ENCODE results near the gene DNAH7.

Gene DNAH7

DNA sequence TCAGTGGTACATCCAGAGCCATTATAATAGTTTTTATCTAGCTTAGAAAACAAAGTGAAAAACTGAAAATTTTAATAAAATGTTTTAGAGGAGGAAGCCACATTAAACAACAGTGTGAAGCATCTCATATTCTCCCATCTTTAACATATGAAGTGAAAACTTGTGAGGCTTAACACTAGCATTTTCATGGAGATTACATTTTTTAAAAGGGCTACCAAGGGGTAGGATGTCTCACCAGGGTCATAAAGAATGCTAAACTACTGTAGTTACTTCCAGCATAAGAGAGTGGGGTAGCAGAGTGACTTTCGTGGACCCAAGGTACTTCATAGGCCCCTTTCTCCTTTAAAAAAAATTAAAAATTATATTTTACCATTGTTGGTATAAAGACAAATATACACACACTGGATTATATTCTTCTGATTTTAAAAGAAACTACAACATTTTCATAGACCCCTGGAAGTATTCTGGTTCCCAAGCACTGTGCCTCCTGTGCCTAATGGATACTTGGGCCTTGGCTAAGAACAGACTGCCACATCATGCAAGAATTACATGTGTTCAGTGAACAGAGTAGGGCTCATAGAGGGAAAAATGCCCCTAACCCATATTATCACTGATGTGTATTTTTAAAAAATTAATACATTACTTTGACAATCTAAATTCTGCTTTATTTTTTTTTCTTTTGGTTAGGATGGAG lies 263.2 kb downstream of the DNAH7 start:
- no peak for DNase-seq (ENCODE audit: low read depth)

DNA sequence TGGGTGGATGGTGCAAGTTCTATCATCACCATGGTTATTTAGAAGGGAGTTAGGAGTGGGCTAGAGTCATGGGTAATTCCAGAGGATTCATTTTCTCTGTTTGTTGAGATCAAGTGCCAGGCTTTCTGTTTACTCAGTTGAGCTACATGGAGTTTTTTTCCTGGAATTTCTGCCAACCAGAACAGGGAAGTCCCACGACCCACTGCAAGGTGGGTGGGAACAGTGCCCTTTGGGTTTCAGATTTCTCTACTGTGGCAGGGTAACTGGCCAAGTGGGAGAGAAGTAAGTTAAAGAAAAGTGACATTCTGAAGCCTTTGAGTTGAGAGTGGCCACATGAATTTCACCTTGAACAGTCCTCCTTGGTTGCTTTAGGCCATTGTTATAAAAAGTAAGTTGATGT lies 272.8 kb downstream of the DNAH7 start:
- no peak for DNase-seq (ENCODE audit: low read depth)

DNA sequence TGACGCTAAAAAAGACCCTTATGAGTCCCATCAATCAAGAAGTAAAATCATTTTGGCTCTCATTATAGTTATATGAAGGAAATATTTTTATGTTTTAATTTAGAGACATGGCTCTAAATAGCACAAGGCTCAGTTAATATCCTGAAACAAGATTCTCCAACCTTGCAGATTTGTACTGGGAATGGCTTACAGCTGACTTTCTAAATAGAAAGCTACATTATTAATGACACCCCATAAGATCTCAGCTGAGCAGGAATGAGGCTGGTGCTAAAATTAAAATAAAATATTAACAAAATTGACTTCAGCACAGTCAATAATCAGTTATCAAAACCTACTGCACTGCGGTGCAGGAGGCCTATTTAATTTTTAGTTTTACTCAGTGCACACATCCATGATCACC lies 274.8 kb downstream of the DNAH7 start:
- no peak for DNase-seq (ENCODE audit: low read depth)

DNA sequence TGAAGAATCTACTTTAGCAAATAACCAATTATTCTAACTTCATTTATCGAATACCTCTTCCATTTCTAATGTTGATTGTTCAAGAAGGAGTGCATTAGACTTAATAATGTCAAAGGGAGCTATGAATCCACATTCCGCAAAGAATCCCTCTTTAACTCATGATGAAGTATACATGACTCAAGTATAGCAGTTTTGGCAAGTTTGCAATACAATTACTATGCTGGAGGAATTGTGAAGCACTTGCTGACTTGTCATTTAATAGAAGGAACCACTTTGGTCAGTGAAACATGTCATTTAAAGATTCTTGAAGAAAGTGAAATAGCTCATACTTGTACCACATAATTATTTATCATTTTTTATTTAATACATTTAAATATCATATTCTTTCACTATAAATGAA lies 286.5 kb downstream of the DNAH7 start:
- DNase-seq (ENCODE audit: low read depth) = no peak

DNA sequence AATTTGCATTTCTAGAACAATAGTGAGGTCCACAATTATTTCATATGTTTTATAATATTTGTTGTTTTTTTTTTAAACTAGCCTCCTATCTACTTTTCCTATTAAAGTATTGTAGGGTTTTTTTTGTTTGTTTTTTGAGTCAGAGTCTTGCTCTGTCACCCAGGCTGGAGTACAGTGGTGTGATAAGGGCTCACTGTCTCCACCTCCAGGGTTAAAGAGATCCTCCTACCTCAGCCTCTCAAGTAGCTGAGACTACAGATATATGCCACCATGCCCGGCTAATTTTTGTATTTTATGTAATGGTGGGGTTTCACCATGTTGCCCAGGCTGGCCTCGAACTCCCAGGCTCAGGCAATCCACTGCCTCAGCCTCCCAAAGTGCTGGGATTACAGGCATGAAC lies 289.1 kb downstream of the DNAH7 start:
- DNase-seq (ENCODE audit: low read depth) = no peak

DNA sequence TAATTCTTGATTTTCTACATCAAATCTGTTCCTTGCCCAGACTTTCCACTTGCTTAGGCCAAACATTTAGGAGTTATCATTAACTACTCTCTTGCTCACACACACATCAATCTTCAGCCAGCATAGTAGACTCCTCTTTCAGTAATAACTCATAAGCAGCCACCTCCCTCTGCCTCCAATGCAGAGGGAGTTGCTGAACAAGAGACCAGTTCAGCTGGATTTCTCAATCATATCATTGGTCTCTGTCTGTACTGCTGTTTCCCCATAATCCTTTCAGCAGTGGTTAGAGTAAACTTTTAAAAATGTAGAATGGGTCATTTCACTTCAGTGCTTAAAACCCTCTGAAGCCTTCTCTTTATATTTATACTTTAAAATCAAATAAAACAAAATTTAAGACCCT lies 298.7 kb downstream of the DNAH7 start:
- no peak for DNase-seq (ENCODE audit: low read depth)

DNA sequence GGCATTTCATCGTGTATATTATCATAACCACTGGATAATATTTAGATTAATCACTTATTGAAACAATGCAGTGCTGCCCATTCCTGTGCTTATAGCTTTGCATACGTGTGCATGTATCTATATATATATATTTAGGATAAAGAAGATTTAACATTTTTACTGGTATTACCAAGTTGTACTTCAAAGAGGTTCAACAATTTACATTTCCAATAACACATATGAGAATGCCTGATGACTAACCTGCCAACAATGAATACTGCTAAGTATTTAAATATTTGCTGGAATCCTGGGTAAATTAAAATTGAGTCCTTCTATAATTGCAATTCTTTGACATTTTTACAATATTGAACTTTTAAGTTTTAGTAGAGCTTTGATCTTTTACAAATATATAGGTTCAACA lies 300.2 kb downstream of the DNAH7 start:
- DNase-seq (ENCODE audit: low read depth) = no peak

DNA sequence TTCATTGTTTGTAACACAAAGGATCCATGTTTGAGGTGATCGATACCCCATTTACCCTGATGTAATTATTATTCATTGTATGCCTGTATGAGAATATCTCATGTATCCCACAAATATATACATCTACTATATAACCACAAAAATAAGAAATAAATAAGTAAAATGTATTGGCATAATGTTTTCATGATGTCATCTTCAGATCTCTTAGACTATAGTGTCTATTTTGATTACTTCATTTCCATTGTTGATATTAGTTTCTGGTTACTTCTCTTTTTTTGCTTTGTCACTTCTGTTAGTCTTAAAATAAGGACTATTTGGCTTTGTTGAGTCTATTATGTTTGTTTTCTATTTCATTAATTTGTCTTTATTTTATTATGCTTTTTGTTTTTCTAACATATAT lies 301.9 kb downstream of the DNAH7 start:
- no peak for DNase-seq (ENCODE audit: low read depth)

DNA sequence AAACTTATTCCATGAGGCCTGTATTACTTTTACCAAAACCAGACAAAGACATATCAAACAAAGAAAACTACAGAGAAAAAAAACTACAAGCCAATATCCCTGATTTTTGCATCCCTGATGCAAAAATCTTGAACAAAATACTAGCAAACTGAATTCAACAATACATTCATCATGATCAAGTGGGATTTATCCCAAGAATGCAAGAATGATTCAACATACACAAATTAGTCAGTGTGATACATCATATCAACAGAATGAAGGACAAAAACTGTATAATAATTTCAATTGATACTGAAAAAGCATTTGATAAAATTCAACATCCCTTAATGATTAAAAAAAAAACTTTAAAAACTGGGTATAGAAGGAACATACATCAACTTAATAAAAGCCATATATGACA lies 304.8 kb downstream of the DNAH7 start:
- no peak for DNase-seq (ENCODE audit: low read depth)

DNA sequence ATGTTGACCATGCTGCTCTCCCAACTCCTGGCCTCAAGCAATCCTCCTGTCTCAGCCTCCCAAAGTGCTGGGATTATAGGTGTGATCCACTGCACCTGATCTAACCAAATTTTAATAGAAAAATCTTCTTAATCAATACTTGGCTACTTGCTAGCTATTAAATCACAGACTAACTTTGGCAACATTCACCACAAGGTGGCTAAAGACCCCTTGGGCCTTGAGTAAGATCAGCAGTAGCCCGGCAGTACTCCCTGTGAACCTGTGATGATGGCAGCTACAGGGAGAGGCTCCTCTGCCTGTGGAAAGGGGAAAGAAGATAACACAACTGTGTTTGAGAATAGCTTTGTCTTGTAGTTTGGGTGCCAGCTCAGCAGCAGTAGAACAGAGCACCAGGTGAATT lies 308.8 kb downstream of the DNAH7 start:
- no peak for DNase-seq (ENCODE audit: low read depth)

DNA sequence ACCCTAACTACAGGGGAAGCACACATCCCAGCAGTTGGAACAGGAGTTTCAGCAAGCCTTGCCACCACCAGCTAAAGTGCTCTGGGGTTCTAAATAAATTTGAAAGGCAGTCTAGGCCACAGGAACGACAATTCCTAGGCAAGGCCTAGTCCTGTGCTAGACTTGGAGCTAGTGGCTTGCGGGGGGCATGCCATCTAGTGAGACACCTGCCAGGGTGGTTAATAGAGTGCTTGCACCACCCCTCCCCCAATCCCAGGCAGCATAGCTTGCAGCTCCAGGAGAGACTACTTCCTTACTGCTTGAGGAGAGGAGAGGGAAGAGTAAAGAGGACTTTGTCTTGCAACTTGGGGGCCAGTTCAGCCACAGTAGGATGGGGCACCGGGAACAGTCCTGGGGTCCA lies 309.8 kb downstream of the DNAH7 start:
- DNase-seq (ENCODE audit: low read depth) = no peak

DNA sequence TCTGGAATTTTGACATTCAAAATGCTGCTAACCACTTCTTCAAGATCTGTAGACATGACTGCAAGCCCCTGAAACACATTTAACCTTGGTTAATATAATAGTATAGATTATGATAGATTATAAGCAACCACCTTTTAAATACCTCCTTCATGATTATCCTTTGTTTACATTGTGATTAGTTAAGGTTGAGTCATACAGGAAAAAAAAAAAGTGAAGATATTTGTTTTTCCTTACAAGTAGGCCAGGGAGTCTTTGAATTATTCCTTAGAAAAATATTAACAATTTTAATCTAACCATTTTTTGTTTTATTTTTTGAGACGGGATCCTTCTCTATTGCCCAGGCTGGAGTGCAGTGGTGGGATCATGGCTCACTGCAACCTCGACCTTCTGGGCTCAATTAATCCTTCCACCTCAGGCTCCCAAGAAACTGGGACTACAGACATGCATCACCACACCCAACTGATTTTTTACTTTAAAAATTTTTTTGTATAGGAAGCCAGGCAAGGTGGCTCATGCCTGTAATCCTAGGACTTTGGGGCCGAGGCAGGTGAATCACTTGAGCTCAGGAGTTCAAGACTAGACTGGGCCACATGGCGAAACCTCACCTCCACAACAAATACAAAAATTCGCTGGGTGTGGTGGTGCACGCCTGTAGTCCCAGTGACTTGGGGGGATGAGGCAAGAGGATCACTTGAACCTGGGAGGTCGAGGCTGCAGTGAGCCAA lies 312.3 kb downstream of the DNAH7 start:
- DNase-seq (ENCODE audit: low read depth) = no peak

DNA sequence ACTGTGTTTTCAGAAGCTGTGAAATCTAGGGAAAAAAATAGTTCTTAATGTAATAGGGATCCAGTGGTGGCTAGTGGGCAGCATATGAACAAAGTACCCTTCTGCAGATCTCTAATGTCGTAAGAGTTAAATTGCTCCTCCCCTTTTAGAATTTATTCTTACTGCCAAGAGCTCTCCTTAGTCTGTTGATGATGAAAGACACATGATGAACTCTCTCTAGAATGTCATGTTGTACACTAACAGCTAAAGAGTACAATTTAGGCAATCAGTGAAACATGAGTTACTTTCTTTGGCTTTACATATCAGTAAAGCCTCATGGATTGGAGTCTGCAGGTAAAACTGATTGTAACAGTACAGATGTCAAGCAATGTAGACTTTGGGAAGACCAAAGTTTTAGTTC lies 327.4 kb downstream of the DNAH7 start:
- DNase-seq (ENCODE audit: low read depth) = no peak

DNA sequence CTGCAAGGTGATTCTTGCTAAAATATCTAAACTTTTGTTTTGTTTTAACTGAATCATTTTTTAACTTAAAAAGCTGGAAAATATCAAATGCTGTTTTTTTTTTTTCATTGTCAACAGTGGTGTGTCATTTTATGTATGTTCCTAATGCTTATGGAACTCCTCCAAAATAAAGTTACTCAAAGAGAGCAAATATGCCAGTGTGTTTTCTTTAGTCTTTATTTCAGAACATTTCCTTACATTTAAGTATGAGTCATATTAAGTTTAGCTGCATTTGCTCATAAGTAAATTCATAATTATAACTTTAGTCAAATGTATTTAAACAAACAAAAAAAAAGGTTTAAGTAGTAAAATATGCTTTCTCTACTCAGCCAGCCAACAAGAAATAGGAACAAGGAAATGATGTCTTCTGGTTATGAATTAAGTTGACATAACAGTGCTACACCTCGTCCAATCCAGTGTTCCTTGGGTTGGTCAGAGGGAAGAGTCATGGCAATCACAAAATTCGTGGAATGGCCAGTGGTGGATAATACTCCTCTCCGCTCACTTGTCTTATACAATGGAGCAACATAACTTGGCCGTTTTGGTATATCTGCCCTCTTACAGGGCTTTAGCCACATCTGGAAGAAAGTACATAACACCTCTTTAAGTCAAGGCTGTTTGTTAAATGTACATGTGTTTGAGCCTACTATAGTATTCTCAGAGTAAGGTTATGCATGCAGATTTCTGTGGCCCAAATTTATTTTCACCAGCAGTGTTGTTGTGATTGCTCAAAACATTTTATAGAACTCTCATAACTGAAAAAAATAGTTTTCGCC lies 330.9 kb downstream of the DNAH7 start:
- no peak for DNase-seq (ENCODE audit: low read depth)

DNA sequence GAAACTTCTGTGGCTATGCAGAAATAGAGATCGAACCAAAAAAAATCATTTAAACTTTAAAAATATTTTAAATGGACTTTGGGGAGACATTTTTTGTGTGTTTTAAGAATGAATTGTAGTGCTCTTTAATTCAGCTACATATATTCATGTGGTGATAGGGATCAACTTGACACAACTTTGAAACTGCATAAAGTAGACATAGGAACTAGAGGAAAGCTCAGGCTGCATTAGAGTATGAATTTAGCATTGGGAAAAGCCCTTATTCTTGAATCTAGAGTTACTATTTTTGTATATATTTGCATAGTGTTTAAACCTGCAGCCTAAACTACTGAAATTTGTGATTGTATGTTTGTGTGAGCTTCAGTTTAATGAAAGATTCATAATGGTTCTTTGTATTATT lies 333.3 kb downstream of the DNAH7 start:
- no peak for DNase-seq (ENCODE audit: low read depth)

DNA sequence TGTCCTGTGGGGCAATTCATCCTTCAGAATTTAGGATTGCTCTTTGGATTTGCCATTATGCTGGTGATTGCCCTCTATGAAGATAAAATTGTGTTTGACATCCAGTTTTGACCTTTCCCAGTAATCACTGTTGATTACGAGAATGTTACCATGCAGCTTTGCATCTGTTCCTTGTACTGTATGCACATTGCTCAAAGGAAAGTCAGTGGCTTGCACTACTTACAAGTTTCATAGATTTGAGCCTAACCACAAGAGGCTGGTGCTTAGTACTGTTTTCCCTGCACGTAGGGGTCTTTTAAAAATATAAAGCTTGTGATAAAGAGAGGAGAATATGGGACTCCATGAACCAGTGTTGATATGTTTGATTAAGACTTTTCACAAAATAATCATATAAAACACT lies 333.7 kb downstream of the DNAH7 start:
- DNase-seq (ENCODE audit: low read depth) = no peak

DNA sequence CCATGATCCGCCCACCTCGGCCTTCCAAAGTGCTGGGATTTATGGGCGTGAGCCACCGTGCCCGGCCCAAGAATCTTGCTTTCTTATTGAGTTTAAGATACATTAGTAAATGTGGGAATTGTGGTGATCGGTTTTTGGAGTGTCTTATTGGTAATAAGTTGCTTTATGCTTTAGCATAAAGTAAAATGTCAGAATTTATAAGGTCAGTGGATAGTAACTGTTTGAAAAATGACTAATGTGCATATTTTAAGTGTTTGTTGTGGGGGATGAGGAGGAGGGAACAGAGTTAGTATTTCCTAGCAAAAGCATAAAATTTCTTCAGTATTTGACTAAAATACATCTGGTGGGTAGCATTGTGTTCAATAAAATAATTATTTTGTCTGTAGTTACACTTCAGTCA lies 334.2 kb downstream of the DNAH7 start:
- no peak for DNase-seq (ENCODE audit: low read depth)

DNA sequence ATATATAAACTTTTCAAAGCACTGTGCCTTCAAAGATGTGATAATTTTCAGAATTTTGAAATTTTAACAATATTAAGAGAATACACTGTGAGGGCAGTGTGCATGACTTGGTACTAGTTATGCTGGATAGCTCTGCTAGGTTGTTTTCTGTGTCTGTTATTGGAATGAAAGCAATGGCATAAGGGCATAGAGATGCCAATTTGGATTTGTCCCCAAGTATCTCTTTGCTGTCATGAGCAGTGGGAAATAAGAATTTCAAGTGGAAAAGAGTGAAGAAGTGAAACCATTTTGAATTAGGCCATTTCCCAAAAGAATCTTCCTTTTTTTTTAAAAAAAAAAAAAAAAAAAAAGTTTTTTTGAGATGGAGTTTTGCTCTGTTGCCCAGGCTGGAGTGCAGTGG lies 334.8 kb downstream of the DNAH7 start:
- no peak for DNase-seq (ENCODE audit: low read depth)

DNA sequence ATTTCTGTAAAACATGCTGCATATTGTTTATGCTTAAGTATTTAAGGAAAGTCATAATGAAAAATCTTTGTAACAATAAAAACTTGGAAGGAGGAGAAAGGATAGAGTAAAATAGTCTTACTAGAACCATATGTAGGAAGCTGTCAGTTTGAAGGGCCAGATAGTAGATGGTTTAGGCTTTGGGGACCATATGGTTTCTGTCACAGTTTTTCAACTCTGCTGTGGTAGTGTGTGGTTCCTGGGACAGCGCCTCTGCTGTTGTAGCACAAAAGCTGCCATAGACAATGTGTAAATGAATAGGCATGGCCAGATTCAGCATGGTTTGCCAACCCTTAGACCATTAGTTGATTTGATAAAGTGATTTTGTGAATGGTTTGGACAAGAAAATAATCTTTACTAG lies 336.1 kb downstream of the DNAH7 start:
- DNase-seq (ENCODE audit: low read depth) = no peak

DNA sequence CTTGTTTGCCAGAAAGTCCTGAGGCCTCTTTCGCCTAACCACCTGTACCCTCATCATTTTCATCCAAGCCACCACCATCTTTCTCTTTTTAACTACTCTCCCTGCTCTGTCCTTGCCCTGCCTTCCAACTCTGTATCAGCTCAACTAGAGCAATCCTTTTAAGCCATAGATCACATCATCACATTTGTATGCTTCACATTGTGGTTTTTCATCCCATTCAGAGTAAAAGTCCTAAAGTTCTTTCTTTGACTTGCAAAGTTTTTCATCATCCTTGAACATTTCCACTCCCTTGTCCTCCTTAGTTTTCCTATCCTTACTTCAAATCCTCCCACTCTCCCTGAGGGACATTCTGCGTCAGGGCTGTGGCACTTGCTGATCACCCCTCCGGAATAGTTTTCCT lies 337.7 kb downstream of the DNAH7 start:
- DNase-seq (ENCODE audit: low read depth) = no peak

DNA sequence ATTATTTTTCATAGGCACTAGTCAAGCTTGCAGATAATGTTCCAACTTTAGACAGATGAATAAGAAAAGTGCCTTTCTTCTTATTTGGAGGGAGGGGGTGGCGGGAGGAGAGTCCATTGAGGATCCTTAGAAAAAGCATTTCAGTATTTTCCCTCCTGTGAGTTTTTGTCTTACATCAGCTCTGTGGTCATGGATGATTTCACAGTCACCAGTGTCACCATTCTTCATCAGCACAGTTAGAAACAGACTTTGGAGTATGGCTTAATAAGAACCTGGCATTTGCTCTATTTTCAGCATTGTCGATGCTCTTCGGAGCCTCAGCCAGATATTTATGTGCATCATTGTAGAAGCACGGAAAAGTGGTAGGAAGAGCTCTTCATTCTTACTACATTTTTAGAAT lies 341.5 kb downstream of the DNAH7 start:
- no peak for DNase-seq (ENCODE audit: low read depth)

DNA sequence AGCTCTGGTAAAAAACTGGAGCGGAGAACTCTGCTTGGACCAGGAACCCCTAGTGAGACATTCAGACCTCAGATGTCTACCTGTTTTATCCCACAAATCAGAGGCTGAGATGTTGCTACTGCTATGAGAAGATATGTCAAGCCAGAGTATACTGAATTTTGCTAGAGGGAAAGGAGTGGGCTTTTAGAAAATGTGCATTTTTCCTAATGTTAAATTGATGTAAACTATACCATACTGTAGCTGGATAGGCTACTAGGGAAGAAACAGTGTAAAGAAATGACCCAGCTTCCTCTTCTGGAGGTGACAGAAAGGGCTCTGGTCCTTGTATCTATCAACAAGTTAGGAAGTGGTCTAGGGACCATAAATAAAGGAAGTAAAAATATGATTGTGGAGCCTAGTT lies 346.6 kb downstream of the DNAH7 start:
- peak; percentile 2 for DNase-seq (ENCODE audit: low read depth)

DNA sequence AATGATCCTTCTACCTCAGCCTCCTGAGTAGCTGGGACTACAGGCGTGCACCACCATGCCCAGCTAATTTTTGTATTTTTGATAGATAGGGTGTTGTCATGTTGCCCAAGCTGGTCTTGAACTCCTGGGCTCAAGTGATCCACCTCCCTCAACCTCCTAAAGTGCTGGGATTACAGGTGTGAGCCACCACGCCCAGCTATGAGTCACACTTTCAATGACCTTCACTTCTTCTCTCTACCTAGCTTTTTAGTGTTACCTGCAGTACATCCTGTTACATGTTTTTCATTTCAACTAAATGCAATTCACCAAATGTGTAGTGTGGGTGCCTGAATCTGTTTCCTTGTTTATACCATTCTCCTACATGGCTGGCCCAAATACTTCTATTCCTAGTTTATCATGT lies 347.6 kb downstream of the DNAH7 start:
- DNase-seq (ENCODE audit: low read depth) = no peak

Measured in CMK (cell line).